GM12892 (cell line): Measurements from ENCODE around the gene CACNG5.

Experiments used
- POLR2A ChIP-seq: IDR thresholded peaks from 2 replicates; pipeline ENCODE4 v1.6.1; 2011; ENCODE audit warnings: low read depth, low read length, control low read depth
- POLR2AphosphoS5 ChIP-seq: IDR thresholded peaks from 2 replicates; pipeline ENCODE4 v1.6.1; 2011; ENCODE audit warnings: low read depth, low read length, control low read depth

GRCh38 chr17:66807182-66807581 lies 27.7 kb upstream of the CACNG5 start:
- TF ChIP-seq POLR2AphosphoS5, result no peak
- no peak for TF ChIP-seq POLR2A
